Activated gamma-delta T cell (primary cell): ENCODE measurements around the gene CTCF.

Experiments used
- DNase-seq: peaks from one replicate; lab custom pipeline; 2025; lab: John Stamatoyannopoulos, UW

The CTCF gene

GRCh38 chr16:67548265-67549126, 13.8 kb upstream of the CTCF start:
- no peak for DNase-seq

GRCh38 chr16:67549240-67549639, 13.1 kb upstream of the CTCF start:
- DNase-seq, result no peak

GRCh38 chr16:67549936-67550335, 12.4 kb upstream of the CTCF start:
- no peak for DNase-seq

- DNase-seq, result no peak
Measured at GRCh38 chr16:67551091-67551490, 11.2 kb upstream of the CTCF start.

- DNase-seq, result no peak
Measured at GRCh38 chr16:67551972-67552371, 10.4 kb upstream of the CTCF start.

- no peak for DNase-seq
Measured at GRCh38 chr16:67552476-67552875, 9.8 kb upstream of the CTCF start.

GRCh38 chr16:67555795-67556212, 6.5 kb upstream of the CTCF start:
- DNase-seq, result no peak

GRCh38 chr16:67558859-67559258, 3.5 kb upstream of the CTCF start:
- DNase-seq, result no peak

GRCh38 chr16:67560827-67561342, 1.4 kb upstream of the CTCF start:
- no peak for DNase-seq

- no peak for DNase-seq
Measured at GRCh38 chr16:67561501-67561823, 864 bp upstream of the CTCF start.

GRCh38 chr16:67561824-67562525, 351 bp upstream of the CTCF start:
- peak; percentile 97 for DNase-seq

GRCh38 chr16:67562918-67563707, 787 bp downstream of the CTCF start:
- peak; percentile 59 for DNase-seq

GRCh38 chr16:67563708-67564468, 1.6 kb downstream of the CTCF start:
- DNase-seq, result no peak

- no peak for DNase-seq
Measured at GRCh38 chr16:67565470-67566100, 3.3 kb downstream of the CTCF start.

- DNase-seq, result no peak
Measured at GRCh38 chr16:67571464-67571863, 9.1 kb downstream of the CTCF start.

- no peak for DNase-seq
Measured at GRCh38 chr16:67571981-67572431, 9.7 kb downstream of the CTCF start.

- no peak for DNase-seq
Measured at GRCh38 chr16:67579686-67580085, 17.4 kb downstream of the CTCF start.

- no peak for DNase-seq
Measured at GRCh38 chr16:67580202-67580601, 17.9 kb downstream of the CTCF start.

- no peak for DNase-seq
Measured at GRCh38 chr16:67593288-67593687, 31.0 kb downstream of the CTCF start.

GRCh38 chr16:67593701-67594100, 31.4 kb downstream of the CTCF start:
- no peak for DNase-seq
